CD4-positive, alpha-beta T cell treated with Interferon alpha-2 for 1 hour (primary cell): ENCODE measurements around the gene ABCB8.

Experiments used
- DNase-seq, 2 donors: peaks; one replicate each; pipeline ENCODE4 v3.0.0-alpha.2; 2020 to 2022

The ABCB8 gene

GRCh38 chr7:151028131-151028947 is at the start of gene ABCB8:
TSS of gene ABCB8 (plus strand) at chr7:151028450. CDS start at chr7:151028516, 66 bp downstream.
- DNase-seq, result peak; percentile 98 to 99

DNA sequence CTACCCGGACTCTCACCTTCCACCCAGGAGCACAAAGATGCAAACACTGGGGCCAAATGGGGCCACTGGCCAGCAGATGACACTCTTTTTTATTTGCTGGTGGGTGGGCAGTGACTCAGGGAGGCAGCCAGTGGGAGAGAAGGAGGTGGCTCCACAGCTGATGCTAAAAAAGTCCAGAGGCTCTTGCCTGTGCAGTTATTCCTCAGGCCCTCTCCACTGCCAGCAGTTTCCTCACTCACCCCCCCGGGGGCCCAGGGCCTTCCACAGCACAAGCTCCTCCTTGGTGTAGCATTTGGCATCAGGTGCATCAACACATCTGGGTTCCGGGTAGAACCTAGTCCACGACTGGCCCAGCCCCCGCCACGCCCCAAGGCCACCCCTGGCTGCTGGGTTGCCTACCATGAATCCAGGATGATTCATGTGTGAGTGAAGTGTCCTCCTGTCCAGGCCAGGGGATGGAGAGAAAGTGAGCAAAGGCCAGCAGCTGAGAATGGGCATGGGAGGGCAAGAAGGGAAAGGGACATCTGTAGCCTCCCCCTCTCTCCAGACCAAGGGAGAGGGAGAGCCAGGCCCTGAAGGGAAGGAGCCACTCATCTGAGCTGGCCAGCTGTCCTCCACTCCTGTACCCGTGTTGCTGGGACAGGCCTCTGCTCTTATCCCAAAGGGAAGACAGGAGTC is 48.4 kb upstream of the ABCB8 start:
- DNase-seq, result no peak

DNA sequence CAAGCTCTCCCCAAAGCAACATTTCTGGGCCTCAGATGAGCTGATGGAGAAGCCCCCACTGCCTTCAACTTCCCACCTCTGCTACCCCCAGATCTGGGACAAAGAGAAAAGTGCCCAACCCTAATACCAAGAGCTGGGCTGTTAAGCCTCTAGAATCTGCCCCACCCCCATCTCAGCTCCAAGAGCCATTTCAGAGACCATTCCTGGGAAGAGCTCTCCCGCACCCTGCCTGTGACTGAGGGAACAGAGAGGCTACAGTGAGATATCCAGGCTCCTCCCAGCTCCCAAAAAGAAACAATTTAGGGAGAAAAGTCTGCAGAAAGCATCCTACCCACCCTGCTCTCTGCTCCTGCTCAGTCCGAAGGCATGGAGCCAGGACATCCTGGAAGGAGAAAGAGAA is 47.6 kb upstream of the ABCB8 start:
- DNase-seq, result no peak

GRCh38 chr7:150981644-150982043 is 46.6 kb upstream of the ABCB8 start:
- DNase-seq, result no peak

DNA sequence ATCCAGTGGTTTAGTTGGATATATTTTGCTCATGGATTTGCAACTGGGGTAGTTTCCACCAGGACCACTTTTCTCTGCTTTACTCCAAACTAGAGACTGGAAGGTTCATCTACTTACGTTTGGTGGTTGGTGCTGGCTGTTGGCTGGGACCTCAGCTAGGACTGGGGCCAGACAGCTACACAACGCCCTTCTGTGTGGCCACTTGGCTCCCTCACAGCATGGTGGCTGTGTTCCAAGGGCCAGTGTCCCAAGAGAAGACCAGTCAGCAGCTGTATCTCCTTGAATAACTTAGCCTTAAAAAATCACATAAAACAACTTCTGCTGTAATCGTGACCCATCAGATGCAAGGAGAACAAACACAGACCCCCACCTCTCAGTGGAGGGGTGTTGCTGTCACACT is 45.9 kb upstream of the ABCB8 start:
- no peak for DNase-seq

GRCh38 chr7:150983893-150984368 is 44.3 kb upstream of the ABCB8 start:
- DNase-seq, result peak in 1 of 2 donors; percentile 61

DNA sequence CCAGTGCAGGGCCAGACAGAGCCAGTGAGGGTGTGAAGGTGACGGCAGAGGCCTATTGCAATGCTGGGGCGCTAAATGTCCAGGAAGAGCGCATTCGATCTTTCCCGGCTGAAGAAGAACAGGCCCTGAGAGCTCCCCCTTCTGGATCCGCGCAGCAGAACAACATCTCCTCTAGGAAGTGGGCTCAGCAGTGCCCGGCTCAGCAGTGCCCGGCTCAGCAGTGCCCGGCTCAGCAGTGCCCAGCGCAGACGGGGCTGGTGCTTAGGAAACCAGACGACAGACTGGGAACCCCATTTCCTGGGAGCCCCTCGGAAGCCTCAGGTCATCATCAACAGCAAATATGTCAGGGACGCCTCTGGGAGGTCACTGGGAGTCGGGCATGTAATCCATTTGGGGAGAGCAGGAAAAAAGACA is 42.1 kb upstream of the ABCB8 start:
- DNase-seq, result peak; percentile 48 to 63

- DNase-seq, result no peak
Measured at GRCh38 chr7:150986556-150986955, 41.7 kb upstream of the ABCB8 start.

DNA sequence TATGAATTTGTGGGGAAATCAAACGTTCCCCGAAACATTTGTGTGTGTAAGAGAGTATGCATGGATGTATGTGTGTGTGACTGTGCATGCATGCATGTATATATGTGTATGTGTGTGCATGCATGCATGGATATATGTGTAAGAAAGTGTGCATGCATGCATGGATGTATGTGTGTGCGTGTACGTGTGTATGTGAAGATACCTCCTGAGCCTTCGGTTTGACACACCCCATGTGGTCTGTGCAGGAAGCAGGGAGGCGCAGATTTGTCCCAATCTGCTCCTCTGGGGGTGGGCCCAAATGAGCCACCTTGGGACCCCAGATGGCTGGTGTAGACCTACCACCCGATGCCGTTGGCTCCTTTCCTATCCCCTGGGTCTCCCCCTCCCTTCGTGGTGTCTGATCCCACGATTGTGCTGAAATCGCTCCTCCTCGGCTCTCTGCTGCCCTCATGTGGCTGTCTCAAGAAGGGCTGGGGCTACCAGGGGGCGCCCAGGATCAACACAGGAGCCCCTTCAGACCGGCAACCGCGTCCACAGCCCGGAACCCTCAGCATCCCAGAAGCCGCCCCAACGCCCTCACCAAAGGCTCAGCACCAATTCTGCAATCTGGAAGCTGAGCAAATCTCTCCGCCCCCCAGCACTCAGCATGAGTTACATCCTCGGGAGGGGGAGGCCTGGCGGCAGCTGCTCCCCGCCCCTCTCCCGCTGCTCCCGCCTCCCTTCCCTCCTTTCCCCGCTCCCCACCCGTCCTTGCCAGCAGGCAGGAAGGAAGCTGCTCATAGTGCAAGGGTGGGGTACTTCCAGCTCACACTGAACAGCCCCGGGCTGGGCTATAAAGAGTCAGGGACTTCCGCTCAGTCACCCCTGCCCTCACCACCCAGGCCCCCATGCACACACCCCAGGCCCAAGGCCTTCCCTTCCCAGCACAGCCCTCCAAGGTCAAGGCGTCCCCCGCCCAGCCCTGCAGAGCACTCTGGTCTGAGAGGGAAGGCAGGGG is 39.7 kb upstream of the ABCB8 start:
- peak; percentile 62 to 77 for DNase-seq

DNA sequence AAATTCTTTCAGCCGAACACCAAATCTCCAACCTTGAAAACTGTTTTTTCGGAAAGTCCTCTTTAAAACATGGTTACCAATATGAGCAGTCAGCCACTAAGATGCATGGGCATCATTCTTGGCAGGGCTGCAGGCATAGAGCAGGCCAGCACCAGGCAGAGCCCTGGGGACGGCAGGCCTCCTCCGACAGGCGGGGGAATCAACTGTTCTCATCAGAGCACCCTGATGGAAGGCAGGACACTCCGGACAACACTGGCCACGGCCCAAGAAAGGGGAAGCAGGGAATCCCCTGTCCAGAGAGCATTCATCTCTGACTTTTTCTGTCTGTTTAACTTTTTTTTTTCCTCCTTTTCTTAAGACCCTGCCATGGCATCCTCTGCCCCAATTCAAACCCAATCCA is 38.8 kb upstream of the ABCB8 start:
- DNase-seq, result no peak

DNA sequence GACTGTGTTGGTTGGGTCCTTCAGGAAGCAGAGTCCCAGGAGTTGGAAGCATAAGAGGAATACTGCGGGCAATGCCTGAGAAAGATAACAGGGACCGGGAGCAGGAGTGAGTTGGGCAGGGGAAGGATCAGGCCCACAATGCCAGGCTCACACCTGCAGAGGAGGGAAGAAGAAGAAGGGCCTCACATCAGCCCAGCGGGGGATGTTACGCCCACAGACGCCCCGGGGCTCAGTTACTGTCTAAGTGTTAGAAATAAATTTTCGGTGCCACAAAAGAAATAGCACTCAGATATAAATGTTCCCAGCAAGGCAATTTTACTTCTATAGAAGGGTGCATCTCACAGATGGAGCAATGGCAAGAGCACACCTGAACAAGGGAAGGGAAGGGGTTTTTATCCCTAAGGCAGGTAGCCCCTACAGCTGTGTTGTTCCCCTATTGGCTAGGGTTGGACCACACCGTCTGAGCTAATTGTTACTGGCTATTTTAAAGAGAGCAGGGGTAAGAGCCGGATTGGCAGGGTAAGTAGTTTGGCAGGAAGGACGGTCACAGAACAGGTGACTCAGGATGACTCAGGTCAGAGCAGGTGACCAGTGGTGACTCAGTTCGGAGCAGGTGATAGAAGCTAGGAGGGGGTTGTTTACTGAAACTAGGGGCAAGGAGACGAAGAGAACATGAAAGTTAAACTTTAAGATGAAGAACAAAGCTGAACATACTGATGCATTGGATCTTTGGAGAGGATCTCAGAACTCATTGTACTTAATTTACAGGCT is 37.6 kb upstream of the ABCB8 start, which contains the start of gene NOS3:
NOS3 (plus strand) TSS at position 602 of the 771 bp plus-strand sequence. CDS start 2,787 bp downstream, outside the sequence.
- no peak for DNase-seq

DNA sequence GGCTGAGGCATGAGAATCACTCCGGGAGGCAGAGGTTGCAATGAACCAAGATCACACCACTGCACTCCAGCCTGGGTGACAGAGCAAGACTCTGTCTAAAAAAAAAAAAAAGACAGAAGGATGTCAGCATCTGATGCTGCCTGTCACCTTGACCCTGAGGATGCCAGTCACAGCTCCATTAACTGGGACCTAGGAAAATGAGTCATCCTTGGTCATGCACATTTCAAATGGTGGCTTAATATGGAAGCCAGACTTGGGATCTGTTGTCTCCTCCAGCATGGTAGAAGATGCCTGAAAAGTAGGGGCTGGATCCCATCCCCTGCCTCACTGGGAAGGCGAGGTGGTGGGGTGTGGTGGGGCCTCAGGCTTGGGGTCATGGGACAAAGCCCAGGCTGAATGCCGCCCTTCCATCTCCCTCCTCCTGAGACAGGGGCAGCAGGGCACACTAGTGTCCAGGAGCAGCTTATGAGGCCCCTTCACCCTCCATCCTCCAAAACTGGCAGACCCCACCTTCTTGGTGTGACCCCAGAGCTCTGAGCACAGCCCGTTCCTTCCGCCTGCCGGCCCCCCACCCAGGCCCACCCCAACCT is 36.1 kb upstream of the ABCB8 start:
- no peak for DNase-seq

DNA sequence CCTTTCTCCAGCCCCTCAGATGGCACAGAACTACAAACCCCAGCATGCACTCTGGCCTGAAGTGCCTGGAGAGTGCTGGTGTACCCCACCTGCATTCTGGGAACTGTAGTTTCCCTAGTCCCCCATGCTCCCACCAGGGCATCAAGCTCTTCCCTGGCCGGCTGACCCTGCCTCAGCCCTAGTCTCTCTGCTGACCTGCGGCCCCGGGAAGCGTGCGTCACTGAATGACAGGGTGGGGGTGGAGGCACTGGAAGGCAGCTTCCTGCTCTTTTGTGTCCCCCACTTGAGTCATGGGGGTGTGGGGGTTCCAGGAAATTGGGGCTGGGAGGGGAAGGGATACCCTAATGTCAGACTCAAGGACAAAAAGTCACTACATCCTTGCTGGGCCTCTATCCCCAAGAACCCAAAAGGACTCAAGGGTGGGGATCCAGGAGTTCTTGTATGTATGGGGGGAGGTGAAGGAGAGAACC is 35.4 kb upstream of the ABCB8 start:
- peak; percentile 15 to 45 for DNase-seq

GRCh38 chr7:150993511-150993910 is 34.7 kb upstream of the ABCB8 start:
- DNase-seq, result no peak

GRCh38 chr7:150994141-150994837 is 34.0 kb upstream of the ABCB8 start:
- peak in 1 of 2 donors; percentile 38 for DNase-seq

DNA sequence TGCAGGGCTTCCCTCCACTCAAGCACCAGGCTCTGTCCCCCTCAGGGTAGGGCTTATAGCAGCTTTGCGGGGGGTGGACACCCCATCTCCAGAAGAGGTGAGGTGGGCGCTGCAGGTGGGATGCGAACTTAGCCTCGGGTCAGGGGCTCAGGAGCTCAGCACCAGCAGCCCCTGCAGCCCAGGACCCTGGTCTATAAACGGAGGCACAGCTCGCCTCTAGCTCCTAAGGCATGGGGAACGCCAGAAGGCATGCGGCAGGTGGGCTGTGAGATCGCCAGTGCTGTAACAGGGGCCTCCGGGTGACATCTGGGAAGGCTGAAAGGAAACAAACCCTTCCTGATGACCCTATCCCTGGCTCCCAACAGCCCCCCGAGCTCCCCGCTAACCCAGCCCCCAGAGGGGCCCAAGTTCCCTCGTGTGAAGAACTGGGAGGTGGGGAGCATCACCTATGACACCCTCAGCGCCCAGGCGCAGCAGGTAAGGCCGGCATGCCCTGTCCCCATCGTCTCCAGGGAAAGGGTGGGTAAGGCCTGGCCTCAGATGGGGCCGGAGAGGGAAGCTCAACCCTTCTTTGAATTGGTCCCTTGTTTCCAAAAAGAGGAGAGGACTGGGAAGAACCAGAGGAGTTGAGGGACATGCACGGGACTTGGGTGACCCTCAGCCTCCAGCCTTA is 33.3 kb upstream of the ABCB8 start:
- no peak for DNase-seq

GRCh38 chr7:150996376-150997074 is 31.7 kb upstream of the ABCB8 start:
- no peak for DNase-seq

DNA sequence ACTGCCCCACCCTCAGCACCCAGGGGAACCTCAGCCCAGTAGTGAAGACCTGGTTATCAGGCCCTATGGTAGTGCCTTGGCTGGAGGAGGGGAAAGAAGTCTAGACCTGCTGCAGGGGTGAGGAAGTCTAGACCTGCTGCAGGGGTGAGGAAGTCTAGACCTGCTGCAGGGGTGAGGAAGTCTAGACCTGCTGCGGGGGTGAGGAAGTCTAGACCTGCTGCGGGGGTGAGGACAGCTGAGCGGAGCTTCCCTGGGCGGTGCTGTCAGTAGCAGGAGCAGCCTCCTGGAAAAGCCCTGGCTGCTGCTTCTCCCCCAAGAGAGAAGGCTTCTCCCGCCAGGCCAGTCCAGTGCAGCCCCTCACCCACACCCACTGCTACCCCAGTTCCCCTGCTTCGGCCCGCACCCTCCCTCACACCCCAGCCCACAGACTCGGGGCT is 31.2 kb upstream of the ABCB8 start:
- no peak for DNase-seq

DNA sequence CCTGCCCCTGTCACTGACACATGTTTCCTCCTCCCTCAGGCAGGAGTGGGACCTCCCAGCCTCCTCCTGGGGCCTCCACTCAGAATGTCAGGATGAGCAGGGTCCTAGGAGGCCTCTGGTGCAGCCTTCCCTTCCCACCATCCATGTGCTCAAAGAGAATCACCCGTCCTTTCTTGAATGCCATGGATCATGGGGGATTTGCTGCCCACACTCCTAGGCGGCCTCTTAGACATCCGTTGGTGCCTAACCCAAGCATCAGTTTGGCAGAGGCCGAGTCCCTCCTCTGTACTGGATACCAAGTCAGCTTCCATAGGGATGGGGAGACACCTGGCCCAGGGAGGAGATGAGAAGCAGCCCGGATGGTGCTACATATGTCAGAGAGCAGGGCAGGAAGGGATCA is 30.4 kb upstream of the ABCB8 start:
- DNase-seq, result no peak
